H9 (cell line): ENCODE data around the gene SYTL1. TPM values are rescaled to one million over a fixed set of nuclear protein-coding genes. Genes with fewer than 3 reads are reported as not detected.

ENCODE experiments used
- DNase-seq: peaks from one replicate; pipeline ENCODE4 v3.0.0-alpha.2; 2017
- H2AFZ ChIP-seq: one replicate; pipeline ENCODE4 v1.6.1; 2013; ENCODE audit warnings: mild to moderate bottlenecking, low read length, control low read depth, moderate library complexity
- H2AK5ac ChIP-seq: 2 replicates; pipeline ENCODE4 v1.6.1; 2013; ENCODE audit warnings: low read length, control low read depth, mixed read lengths; ENCODE audit not compliant: insufficient read length
- H2BK120ac ChIP-seq: one replicate; pipeline ENCODE4 v1.6.1; 2013; ENCODE audit warnings: low read depth, mild to moderate bottlenecking, low read length, control low read depth, inconsistent platforms; ENCODE audit not compliant: poor library complexity, severe bottlenecking
- H2BK12ac ChIP-seq: 2 replicates; pipeline ENCODE4 v1.6.1; 2013; ENCODE audit warnings: low read length, control low read depth, mixed read lengths, low read depth; ENCODE audit not compliant: insufficient read length
- H2BK15ac ChIP-seq: 2 replicates; pipeline ENCODE4 v1.6.1; 2013; ENCODE audit warnings: low read depth, low read length, control low read depth
- H2BK20ac ChIP-seq: one replicate; pipeline ENCODE4 v1.6.1; 2013; ENCODE audit warnings: low read depth, mild to moderate bottlenecking, low read length, control low read depth, inconsistent platforms; ENCODE audit not compliant: poor library complexity, severe bottlenecking
- H2BK5ac ChIP-seq: 2 replicates; pipeline ENCODE4 v1.6.1; 2013; ENCODE audit warnings: low read length, control low read depth, mixed read lengths; ENCODE audit not compliant: insufficient read length
- H3K14ac ChIP-seq: 2 replicates; pipeline ENCODE4 v1.6.1; 2013; ENCODE audit warnings: low read length, control low read depth; ENCODE audit not compliant: insufficient read depth
- H3K18ac ChIP-seq: 2 replicates; pipeline ENCODE4 v1.6.1; 2013; ENCODE audit warnings: low read depth, mild to moderate bottlenecking, mixed read lengths, low read length, control low read depth; ENCODE audit not compliant: insufficient read length
- H3K23ac ChIP-seq: 2 replicates; pipeline ENCODE4 v1.6.1; 2013; ENCODE audit warnings: low read length, control low read depth, mixed read lengths, low read depth; ENCODE audit not compliant: insufficient read length
- H3K23me2 ChIP-seq: 2 replicates; pipeline ENCODE4 v1.6.1; 2013; ENCODE audit warnings: low read depth, mild to moderate bottlenecking, mixed read lengths, low read length, control low read depth; ENCODE audit not compliant: insufficient read length, poor library complexity, severe bottlenecking
- H3K27ac ChIP-seq: 2 replicates; pipeline ENCODE4 v1.5.1; 2013; ENCODE audit warnings: low read length, control low read depth, mixed read lengths, low read depth; ENCODE audit not compliant: insufficient read length
- H3K27me3 ChIP-seq: 2 replicates; pipeline ENCODE4 v1.6.1; 2013; ENCODE audit warnings: low read length, control low read depth, inconsistent platforms; ENCODE audit not compliant: insufficient read depth
- H3K4ac ChIP-seq: 2 replicates; pipeline ENCODE4 v1.6.1; 2013; ENCODE audit warnings: low read depth, mild to moderate bottlenecking, control low read depth, inconsistent platforms, low read length, moderate library complexity
- H3K4me1 ChIP-seq: 2 replicates; pipeline ENCODE4 v1.6.1; 2013; ENCODE audit warnings: low read length, control low read depth, inconsistent platforms; ENCODE audit not compliant: insufficient read depth
- H3K4me2 ChIP-seq: 2 replicates; pipeline ENCODE4 v1.6.1; 2013; ENCODE audit warnings: low read length, control low read depth, mixed read lengths; ENCODE audit not compliant: insufficient read length, insufficient read depth
- H3K56ac ChIP-seq: 2 replicates; pipeline ENCODE4 v1.6.1; 2013; ENCODE audit warnings: low read depth, mild to moderate bottlenecking, mixed read lengths, low read length, control low read depth; ENCODE audit not compliant: insufficient read length
- H3K79me1 ChIP-seq: 2 replicates; pipeline ENCODE4 v1.6.1; 2013; ENCODE audit warnings: low read depth, mild to moderate bottlenecking, moderate library complexity, low read length, control low read depth, inconsistent platforms; ENCODE audit not compliant: insufficient read depth, poor library complexity, severe bottlenecking
- H3K79me2 ChIP-seq: 2 replicates; pipeline ENCODE4 v1.6.1; 2013; ENCODE audit warnings: low read length, control low read depth, inconsistent platforms; ENCODE audit not compliant: insufficient read depth
- H3K9ac ChIP-seq: 2 replicates; pipeline ENCODE4 v1.6.1; 2013; ENCODE audit warnings: low read length, control low read depth, mixed read lengths; ENCODE audit not compliant: insufficient read length; ENCODE audit errors: extremely low read depth
- H3K9me3 ChIP-seq: one replicate; pipeline ENCODE4 v1.6.1; 2013; ENCODE audit warnings: low read depth, low read length, inconsistent platforms; ENCODE audit not compliant: control insufficient read depth
- H3T11ph ChIP-seq: one replicate; pipeline ENCODE4 v1.6.1; 2013; ENCODE audit warnings: mild to moderate bottlenecking, low read length, control low read depth, inconsistent platforms
- H4K20me1 ChIP-seq: one replicate; pipeline ENCODE4 v1.6.1; 2013; ENCODE audit not compliant: control insufficient read depth, insufficient read length, insufficient read depth
- H4K5ac ChIP-seq: 2 replicates; pipeline ENCODE4 v1.6.1; 2013; ENCODE audit warnings: low read depth, mild to moderate bottlenecking, mixed read lengths, low read length, control low read depth; ENCODE audit not compliant: insufficient read length
- H4K8ac ChIP-seq: replicated peaks from 2 replicates; pipeline ENCODE4 v1.6.1; 2013; ENCODE audit warnings: low read length, control low read depth, mixed read lengths, low read depth; ENCODE audit not compliant: insufficient read length
- H4K91ac ChIP-seq: 2 replicates; pipeline ENCODE4 v1.6.1; 2013; ENCODE audit warnings: low read depth, mild to moderate bottlenecking, moderate library complexity, mixed read lengths, low read length, control low read depth; ENCODE audit not compliant: insufficient read length
- H3K27ac Mint-ChIP-seq, 3 experiments: 2 replicates in 2 of 3; 3 replicates in 1 of 3; pipeline ENCODE4 v1.8.0; 2020 to 2021; ENCODE audit warnings: mixed read lengths in 3 of 3, mild to moderate bottlenecking in 1 of 3, moderate library complexity in 1 of 3
- H3K27me3 Mint-ChIP-seq: 2 replicates; pipeline ENCODE4 v1.8.0; 2021; ENCODE audit warnings: low read depth, mild to moderate bottlenecking, moderate library complexity, mixed read lengths
- H3K36me3 Mint-ChIP-seq, 3 experiments: 2 replicates in 2 of 3; 3 replicates in 1 of 3; pipeline ENCODE4 v1.8.0; 2020 to 2021; ENCODE audit warnings: low read depth in 3 of 3, mixed read lengths in 3 of 3; ENCODE audit not compliant: insufficient read depth in 1 of 3
- H3K4me1 Mint-ChIP-seq, 2 experiments: 2 replicates each; pipeline ENCODE4 v1.8.0; 2020; ENCODE audit warnings: mixed read lengths in 2 of 2
- H3K4me3 Mint-ChIP-seq, 2 experiments: 2 replicates in 1 of 2; 3 replicates in 1 of 2; pipeline ENCODE4 v1.8.0; 2020 to 2021; ENCODE audit warnings: mild to moderate bottlenecking in 2 of 2, mixed read lengths in 2 of 2, moderate library complexity in 1 of 2
- H3K9me3 Mint-ChIP-seq, 2 experiments: 2 replicates in 1 of 2; 3 replicates in 1 of 2; pipeline ENCODE4 v1.8.0; 2020; ENCODE audit warnings: mild to moderate bottlenecking in 2 of 2, mixed read lengths in 2 of 2, moderate library complexity in 1 of 2
- CTCF ChIP-seq: fragments of 200-600 bp; sonication (generic); conservative IDR thresholded peaks from 3 replicates; pipeline ENCODE4 v1.8.0; 2021; ENCODE audit warnings: antibody characterized with exemption, mild to moderate bottlenecking
- WGBS: extraction: QIAGEN DNeasy Blood & Tissue Kit; methylation state at CpG from one replicate; pipeline ENCODE4 v1.1.7; 2013; ENCODE audit warnings: missing lambda C conversion rate, low lambda C conversion rate, mixed read lengths; ENCODE audit not compliant: insufficient read length; ENCODE audit errors: extremely low coverage; 5-methylcytosine and 5-hydroxymethylcytosine counted together
- total RNA-seq: library from RNA; stranded (reverse); gene quantifications from 2 replicates; pipeline ENCODE4 v1.2.1, GENCODE V29; 2021

Gene SYTL1
- total RNA-seq, 1 experiment from 2014 or later, result 12.0 TPM

- Histone ChIP-seq H3K79me1 (no peaks in the 10 kb centered on the region), H4K20me1 (peaks cover 2% of the 10 kb centered on the region), H3K79me2 (no peaks in the 10 kb centered on the region), H4K8ac (no peak overlapping the region), H4K91ac (no peak overlapping the region), H3K9ac (no peak overlapping the region), H2BK120ac (no peak overlapping the region), H2AFZ (no peak overlapping the region), H2BK5ac (no peak overlapping the region), H3K56ac (no peak overlapping the region), H3K4ac (no peak overlapping the region), H3K14ac (no peak overlapping the region), H3K27ac (no peak overlapping the region), H3K4me2 (no peak overlapping the region), H2BK12ac (no peak overlapping the region), H3K23ac (no peak overlapping the region), H3K23me2 (no peaks in the 10 kb centered on the region), H3K27me3 (no peaks in the 10 kb centered on the region), H4K5ac (no peak overlapping the region), H2BK15ac (no peak overlapping the region), H3K4me1 (peaks cover 9% of the 10 kb centered on the region; the same call in 1 of the 2 replicates), H2AK5ac (no peak overlapping the region), H3K18ac (no peak overlapping the region), H3T11ph (no peak overlapping the region), H2BK20ac (no peak overlapping the region), H3K9me3 (no peaks in the 10 kb centered on the region)
- H3K4me3 Mint-ChIP-seq, result no peak overlapping the region
- no peaks in the 10 kb centered on the region for H3K27me3 Mint-ChIP-seq
- WGBS, result no CpG with 5 or more reads among the region's 8 CpGs
- H3K27ac Mint-ChIP-seq, result peak overlapping the region; percentile 40 to 65 (median 60); a peak in 6 of 7 replicates
- peaks cover 29 to 39% of the 10 kb centered on the region in 2 experiments for H3K4me1 Mint-ChIP-seq
- TF ChIP-seq CTCF, result no peak
- DNase-seq, result no peak
- H3K9me3 Mint-ChIP-seq, result no peaks in the 10 kb centered on the region
- peaks cover 4 to 9% (median 5%) of the 10 kb centered on the region in 3 experiments; a peak in 4 of 7 replicates for H3K36me3 Mint-ChIP-seq
Measured at GRCh38 chr1:27298632-27299384, 43.0 kb upstream of the SYTL1 start.
